ENCODE results near the gene IL3.

DNA sequence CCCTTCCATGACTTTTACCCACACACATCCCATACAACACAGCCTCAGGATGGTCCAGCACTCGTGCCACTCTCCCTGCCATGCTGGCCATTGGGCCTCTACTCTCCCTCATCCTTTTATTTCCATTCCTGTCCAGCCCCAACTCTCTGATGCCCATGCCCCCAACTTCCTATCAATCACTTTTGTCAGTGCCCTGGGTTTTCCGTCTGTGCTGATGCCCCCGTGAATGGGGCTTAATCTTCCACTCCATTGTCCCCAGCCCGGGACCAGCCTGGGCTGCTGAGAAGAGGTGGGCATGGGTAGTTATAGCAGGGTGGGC lies 36.4 kb upstream of the IL3 start:
- TF ChIP-seq, protein P1, sequence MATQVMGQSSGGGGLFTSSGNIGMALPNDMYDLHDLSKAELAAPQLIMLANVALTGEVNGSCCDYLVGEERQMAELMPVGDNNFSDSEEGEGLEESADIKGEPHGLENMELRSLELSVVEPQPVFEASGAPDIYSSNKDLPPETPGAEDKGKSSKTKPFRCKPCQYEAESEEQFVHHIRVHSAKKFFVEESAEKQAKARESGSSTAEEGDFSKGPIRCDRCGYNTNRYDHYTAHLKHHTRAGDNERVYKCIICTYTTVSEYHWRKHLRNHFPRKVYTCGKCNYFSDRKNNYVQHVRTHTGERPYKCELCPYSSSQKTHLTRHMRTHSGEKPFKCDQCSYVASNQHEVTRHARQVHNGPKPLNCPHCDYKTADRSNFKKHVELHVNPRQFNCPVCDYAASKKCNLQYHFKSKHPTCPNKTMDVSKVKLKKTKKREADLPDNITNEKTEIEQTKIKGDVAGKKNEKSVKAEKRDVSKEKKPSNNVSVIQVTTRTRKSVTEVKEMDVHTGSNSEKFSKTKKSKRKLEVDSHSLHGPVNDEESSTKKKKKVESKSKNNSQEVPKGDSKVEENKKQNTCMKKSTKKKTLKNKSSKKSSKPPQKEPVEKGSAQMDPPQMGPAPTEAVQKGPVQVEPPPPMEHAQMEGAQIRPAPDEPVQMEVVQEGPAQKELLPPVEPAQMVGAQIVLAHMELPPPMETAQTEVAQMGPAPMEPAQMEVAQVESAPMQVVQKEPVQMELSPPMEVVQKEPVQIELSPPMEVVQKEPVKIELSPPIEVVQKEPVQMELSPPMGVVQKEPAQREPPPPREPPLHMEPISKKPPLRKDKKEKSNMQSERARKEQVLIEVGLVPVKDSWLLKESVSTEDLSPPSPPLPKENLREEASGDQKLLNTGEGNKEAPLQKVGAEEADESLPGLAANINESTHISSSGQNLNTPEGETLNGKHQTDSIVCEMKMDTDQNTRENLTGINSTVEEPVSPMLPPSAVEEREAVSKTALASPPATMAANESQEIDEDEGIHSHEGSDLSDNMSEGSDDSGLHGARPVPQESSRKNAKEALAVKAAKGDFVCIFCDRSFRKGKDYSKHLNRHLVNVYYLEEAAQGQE (IDR thresholded peaks at IDR 0.05; ENCODE audit: insufficient read depth in 1 of 2, low read depth in 2 of 2, low read length in 1 of 2) = no peak
- TF ChIP-seq, protein P2, sequence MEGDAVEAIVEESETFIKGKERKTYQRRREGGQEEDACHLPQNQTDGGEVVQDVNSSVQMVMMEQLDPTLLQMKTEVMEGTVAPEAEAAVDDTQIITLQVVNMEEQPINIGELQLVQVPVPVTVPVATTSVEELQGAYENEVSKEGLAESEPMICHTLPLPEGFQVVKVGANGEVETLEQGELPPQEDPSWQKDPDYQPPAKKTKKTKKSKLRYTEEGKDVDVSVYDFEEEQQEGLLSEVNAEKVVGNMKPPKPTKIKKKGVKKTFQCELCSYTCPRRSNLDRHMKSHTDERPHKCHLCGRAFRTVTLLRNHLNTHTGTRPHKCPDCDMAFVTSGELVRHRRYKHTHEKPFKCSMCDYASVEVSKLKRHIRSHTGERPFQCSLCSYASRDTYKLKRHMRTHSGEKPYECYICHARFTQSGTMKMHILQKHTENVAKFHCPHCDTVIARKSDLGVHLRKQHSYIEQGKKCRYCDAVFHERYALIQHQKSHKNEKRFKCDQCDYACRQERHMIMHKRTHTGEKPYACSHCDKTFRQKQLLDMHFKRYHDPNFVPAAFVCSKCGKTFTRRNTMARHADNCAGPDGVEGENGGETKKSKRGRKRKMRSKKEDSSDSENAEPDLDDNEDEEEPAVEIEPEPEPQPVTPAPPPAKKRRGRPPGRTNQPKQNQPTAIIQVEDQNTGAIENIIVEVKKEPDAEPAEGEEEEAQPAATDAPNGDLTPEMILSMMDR (IDR thresholded peaks at IDR 0.05) = no peak
- no peak for TF ChIP-seq TCF7L2 (IDR thresholded peaks at IDR 0.05; ENCODE audit: low read depth, low read length)
- no peak for TF ChIP-seq POLR2AphosphoS5 (IDR thresholded peaks at IDR 0.05; ENCODE audit: low read depth, low read length)
- TF ChIP-seq SIN3A (IDR thresholded peaks at IDR 0.05; ENCODE audit: borderline replicate concordance, insufficient read depth, low read depth, low read length) = no peak

Measured in Panc1 (cell line).